HepG2 (cell line): ENCODE data around the gene MAGI1. TPM values are rescaled to one million over a fixed set of nuclear protein-coding genes. Genes with fewer than 3 reads are reported as not detected.

ENCODE experiments used
- ATF1 ChIP-seq: IDR thresholded peaks from 2 replicates; pipeline ENCODE4 v1.6.1; 2016; ENCODE audit warnings: mild to moderate bottlenecking, control low read depth
- BCL6 ChIP-seq: IDR thresholded peaks from 2 replicates; pipeline ENCODE4 v1.6.1; 2016; ENCODE audit warnings: missing genetic modification reagents, missing compliant biosample characterization
- GMEB2 ChIP-seq: IDR thresholded peaks from 2 replicates; pipeline ENCODE4 v1.6.1; 2016; ENCODE audit warnings: missing biosample characterization, missing genetic modification reagents, low read depth
- HDAC2 ChIP-seq: sonication (generic); formaldehyde crosslinking; IDR thresholded peaks from 2 replicates; pipeline ENCODE4 v1.4.0; 2020; ENCODE audit warnings: missing genetic modification reagents
- HOXA5 ChIP-seq: sonication (generic); formaldehyde crosslinking; IDR thresholded peaks from 2 replicates; pipeline ENCODE4 v1.4.0; 2020; ENCODE audit warnings: missing genetic modification reagents
- MAF1 ChIP-seq: sonication (generic); formaldehyde crosslinking; IDR thresholded peaks from 2 replicates; pipeline ENCODE4 v1.5.0; 2020; ENCODE audit warnings: missing genetic modification reagents, borderline replicate concordance
- MAZ ChIP-seq, 2 experiments: sonication (generic) in 1 of 2; formaldehyde crosslinking in 1 of 2; IDR thresholded peaks; 2 replicates each; pipeline versions ENCODE4 v1.5.0 to v1.6.1; 2012 to 2020; ENCODE audit warnings: low read depth in 2 of 2, mild to moderate bottlenecking in 2 of 2, borderline replicate concordance in 1 of 2, improper control_type of control experiment in 1 of 2, low read length in 1 of 2, missing genetic modification reagents in 1 of 2, moderate library complexity in 1 of 2
- NAIF1 ChIP-seq: sonication (generic); formaldehyde crosslinking; IDR thresholded peaks from 2 replicates; pipeline ENCODE4 v1.5.0; 2020; ENCODE audit warnings: mild to moderate bottlenecking, missing genetic modification reagents, borderline replicate concordance
- PBX2 ChIP-seq: IDR thresholded peaks from 2 replicates; pipeline ENCODE4 v1.6.1; 2016; ENCODE audit warnings: control low read depth
- PBX3 ChIP-seq: sonication (generic); formaldehyde crosslinking; IDR thresholded peaks from 2 replicates; pipeline ENCODE4 v1.8.1; 2023; ENCODE audit warnings: missing genetic modification reagents, inconsistent platforms, borderline replicate concordance
- RNF219 ChIP-seq: sonication (generic); formaldehyde crosslinking; IDR thresholded peaks from 2 replicates; pipeline ENCODE4 v1.5.0; 2020; ENCODE audit warnings: mild to moderate bottlenecking, missing genetic modification reagents
- SOX6 ChIP-seq, 2 experiments: fragments of 450-650 bp in 1 of 2; sonication (generic) in 1 of 2; formaldehyde crosslinking in 1 of 2; IDR thresholded peaks; 2 replicates each; pipeline versions ENCODE4 v1.4.0 to v1.6.1; 2017 to 2020; ENCODE audit warnings: antibody characterized with exemption in 1 of 2, mild to moderate bottlenecking in 1 of 2, missing genetic modification reagents in 1 of 2
- SP5 ChIP-seq: IDR thresholded peaks from 2 replicates; pipeline ENCODE4 v1.6.1; 2016; ENCODE audit warnings: low read depth, borderline replicate concordance
- SUZ12 ChIP-seq: fragments of 150-350 bp; IDR thresholded peaks from 2 replicates; pipeline ENCODE4 v1.6.1; 2014; ENCODE audit warnings: low read depth, low read length
- ZC3H4 ChIP-seq: sonication (generic); formaldehyde crosslinking; IDR thresholded peaks from 2 replicates; pipeline ENCODE4 v1.4.0; 2020; ENCODE audit warnings: missing genetic modification reagents, borderline replicate concordance
- ZFYVE20 ChIP-seq: sonication (generic); formaldehyde crosslinking; IDR thresholded peaks from 2 replicates; pipeline ENCODE4 v1.8.0; 2023; ENCODE audit warnings: low read depth, mild to moderate bottlenecking, moderate library complexity, missing genetic modification reagents, borderline replicate concordance
- ZNF256 ChIP-seq: sonication (generic); formaldehyde crosslinking; conservative IDR thresholded peaks from 2 replicates; pipeline ENCODE4 v1.4.0; 2020; ENCODE audit warnings: missing genetic modification reagents
- ZNF383 ChIP-seq: sonication (generic); formaldehyde crosslinking; IDR thresholded peaks from 2 replicates; pipeline ENCODE4 v1.4.0; 2020; ENCODE audit warnings: missing genetic modification reagents, mild to moderate bottlenecking, borderline replicate concordance
- ZNF430 ChIP-seq: sonication (generic); formaldehyde crosslinking; IDR thresholded peaks from 2 replicates; pipeline ENCODE4 v1.9.0; 2021; ENCODE audit warnings: mild to moderate bottlenecking, missing genetic modification reagents
- ZNF784 ChIP-seq: sonication (generic); formaldehyde crosslinking; IDR thresholded peaks from 2 replicates; pipeline ENCODE4 v1.5.1; 2020; ENCODE audit warnings: missing genetic modification reagents, mild to moderate bottlenecking, borderline replicate concordance
- polyA plus RNA-seq, 8 experiments: library from polyadenylated mRNA; depleted of rRNA in 3 of 8; stranded (reverse) in 7 of 8; unstranded in 1 of 8; fragments of >200 nt; fragmentation: Illumina TruSeq in 4 of 8; extraction: Trizol in 4 of 8; gene quantifications; 2 replicates each; pipeline versions ENCODE4 v1.2.1 to v1.2.3, GENCODE V29; 2011 to 2016; ENCODE audit warnings: low read depth in 4 of 8, missing spikeins in 1 of 8, mixed read lengths in 1 of 8; ENCODE audit not compliant: insufficient read depth in 1 of 8
- total RNA-seq, 5 experiments: library from RNA; depleted of rRNA; stranded (reverse); fragments of >200 nt; fragmentation: Illumina TruSeq; extraction: Trizol; gene quantifications; 2 replicates each; pipeline ENCODE4 v1.2.3, GENCODE V29; 2016; ENCODE audit warnings: low read depth in 1 of 5

Gene MAGI1
- total and polyA plus RNA-seq, 2 of the 13 experiments (the other 11 are each of a cell fraction or from before 2014, with no cell fraction given): 22.2 to 26.0 TPM

- TF ChIP-seq RNF219 (CRISPR knock-in tag): no peak
- no peak for TF ChIP-seq GMEB2 (CRISPR knock-in tag)
- no peak for TF ChIP-seq SUZ12
- TF ChIP-seq ATF1 (CRISPR knock-in tag): peak; percentile 30; the same call in 1 of the 2 replicates
- TF ChIP-seq PBX2: no peak
- TF ChIP-seq BCL6 (CRISPR knock-in tag): 0 out of 2 replicates have a peak, but pooled peaks have one; percentile 8
- no peak for TF ChIP-seq ZNF430 (CRISPR knock-in tag)
- peak; percentile 53; the same call in 1 of the 2 replicates for TF ChIP-seq HDAC2
- no peak for TF ChIP-seq ZNF784 (CRISPR knock-in tag)
- peak; percentile 28; the same call in 1 of the 2 replicates for TF ChIP-seq MAZ (IDR thresholded peaks at IDR 0.05; ENCODE audit: borderline replicate concordance, low read depth, low read length)
- no peak for TF ChIP-seq MAZ (CRISPR knock-in tag; IDR thresholded peaks at IDR 0.05; ENCODE audit: low read depth)
- no peak for TF ChIP-seq SOX6 (IDR thresholded peaks at IDR 0.05)
- TF ChIP-seq SOX6 (CRISPR knock-in tag; IDR thresholded peaks at IDR 0.05): peak; percentile 75
- no peak for TF ChIP-seq ZNF383 (CRISPR knock-in tag)
- no peak; the same call in 1 of the 2 replicates for TF ChIP-seq HOXA5
- TF ChIP-seq ZC3H4 (CRISPR knock-in tag): no peak
- no peak for TF ChIP-seq NAIF1
- TF ChIP-seq PBX3 (CRISPR knock-in tag): no peak
- TF ChIP-seq ZFYVE20 (CRISPR knock-in tag): no peak
- TF ChIP-seq ZNF256: no peak
- no peak for TF ChIP-seq MAF1 (CRISPR knock-in tag)
- TF ChIP-seq SP5 (CRISPR knock-in tag): 0 out of 2 replicates have a peak, but pooled peaks have one; percentile 44
Observed at GRCh38 chr3:65953881-65954733, 84.6 kb downstream of the MAGI1 start (continued).
